Renal cortex interstitium (tissue), 11 donors: Measurements from ENCODE around the gene LSR. TPM values are rescaled to one million over a fixed set of nuclear protein-coding genes. Genes with fewer than 3 reads are reported as not detected.
"Not testable (repeated sequence)": the region's sequence is repeated elsewhere in the genome, so short reads cannot be mapped to it uniquely, and the experiment has no call there.

Experiments used
- DNase-seq, 11 donors: peaks; one replicate each; pipeline ENCODE4 v3.0.0-alpha.2; 2013; ENCODE audit warnings: low read depth in 9 of 11, low spot score in 4 of 11; ENCODE audit errors: extremely low read depth in 1 of 11
- polyA plus RNA-seq, 3 donors: library from polyadenylated mRNA; unstranded; fragments of 120-200 nt; gene quantifications; one replicate each; pipeline ENCODE4 v1.2.1, GENCODE V29; 2013; ENCODE audit not compliant: insufficient read length in 3 of 3

LSR gene
- polyA plus RNA-seq, 3 donors: 46.4 to 62.4 (median 60.5) TPM

- peak; percentile 11 to 67 (median 45) for DNase-seq
These were observed 34.9 kb upstream of the LSR start for GRCh38 chr19:35213663-35214632.

GRCh38 chr19:35214766-35215422, 33.9 kb upstream of the LSR start:
- no peak for DNase-seq

GRCh38 chr19:35216016-35216832, 32.6 kb upstream of the LSR start:
- no peak for DNase-seq

- DNase-seq: no peak
These were observed 31.8 kb upstream of the LSR start for GRCh38 chr19:35216833-35217648.

- no peak for DNase-seq
These were observed 31.2 kb upstream of the LSR start for GRCh38 chr19:35217649-35217990.

- no peak for DNase-seq
These were observed 29.8 kb upstream of the LSR start for GRCh38 chr19:35219008-35219407.

GRCh38 chr19:35220315-35220921, 28.4 kb upstream of the LSR start:
- DNase-seq: no peak

- not testable (repeated sequence) for DNase-seq
These were observed 27.7 kb upstream of the LSR start for GRCh38 chr19:35220973-35221590.

- no peak for DNase-seq
These were observed 26.3 kb upstream of the LSR start for GRCh38 chr19:35222373-35223015.

GRCh38 chr19:35223084-35223790, 25.6 kb upstream of the LSR start:
- no peak for DNase-seq

GRCh38 chr19:35223862-35224505, 24.8 kb upstream of the LSR start:
- DNase-seq: no peak

GRCh38 chr19:35224681-35225571, 23.9 kb upstream of the LSR start:
- no peak for DNase-seq

- no peak for DNase-seq
These were observed 22.9 kb upstream of the LSR start for GRCh38 chr19:35225951-35226350.

GRCh38 chr19:35226748-35227147, 22.1 kb upstream of the LSR start:
- no peak for DNase-seq

GRCh38 chr19:35228177-35228930, 20.4 kb upstream of the LSR start, which contains the start of gene FAM187B:
FAM187B (minus strand) TSS chr19:35228739; CDS start chr19:35228680, 59 bp downstream.
- DNase-seq: no peak
